ENCODE measurements around the gene SP100. TPM values are rescaled to one million over a fixed set of nuclear protein-coding genes. Genes with fewer than 3 reads are reported as not detected.
A peak's percentile ranks its signal among the peaks of the same experiment; 100 is the strongest.

Gene SP100
- total and polyA plus RNA-seq, 2 of the 13 experiments (the other 11 are each of a cell fraction or from before 2014, with no cell fraction given): 12.6 to 16.5 TPM

- no peak for TF ChIP-seq ZNF512B (CRISPR knock-in tag; IDR thresholded peaks at IDR 0.05; ENCODE audit: borderline replicate concordance)
- TF ChIP-seq MAX (IDR thresholded peaks at IDR 0.05): 0 out of 2 replicates have a peak, but pooled peaks have one; percentile 35
- TF ChIP-seq ZFP36L1 (CRISPR knock-in tag; IDR thresholded peaks at IDR 0.05): no peak
- TF ChIP-seq GATAD2A (CRISPR knock-in tag; IDR thresholded peaks at IDR 0.05): peak; percentile 77
- no peak for TF ChIP-seq TFAP4 (IDR thresholded peaks at IDR 0.05; ENCODE audit: borderline replicate concordance, low read depth)
- peak; percentile 44 for TF ChIP-seq SAP130 (CRISPR knock-in tag; IDR thresholded peaks at IDR 0.05; ENCODE audit: low read depth)
- TF ChIP-seq ZBTB2 (CRISPR knock-in tag; IDR thresholded peaks at IDR 0.05; ENCODE audit: low read depth): no peak
- TF ChIP-seq HOMEZ (CRISPR knock-in tag; IDR thresholded peaks at IDR 0.05; ENCODE audit: low read depth): peak; percentile 44; the same call in 1 of the 2 replicates
- TF ChIP-seq ZNF577 (CRISPR knock-in tag; IDR thresholded peaks at IDR 0.05; ENCODE audit: borderline replicate concordance, low read depth): no peak
- 0 out of 2 replicates have a peak, but pooled peaks have one; percentile 39 for TF ChIP-seq ZGPAT (CRISPR knock-in tag; IDR thresholded peaks at IDR 0.05)
- TF ChIP-seq SNAPC5 (CRISPR knock-in tag; IDR thresholded peaks at IDR 0.05; ENCODE audit: borderline replicate concordance): 0 out of 2 replicates have a peak, but pooled peaks have one; percentile 50
- no peak for TF ChIP-seq ZBTB1 (CRISPR knock-in tag; IDR thresholded peaks at IDR 0.05; ENCODE audit: borderline replicate concordance)
- no peak for TF ChIP-seq ONECUT2 (CRISPR knock-in tag; IDR thresholded peaks at IDR 0.05)
- no peak for TF ChIP-seq DZIP1 (CRISPR knock-in tag; IDR thresholded peaks at IDR 0.05)
- 0 out of 2 replicates have a peak, but pooled peaks have one; percentile 41 for TF ChIP-seq MIXL1 (CRISPR knock-in tag; IDR thresholded peaks at IDR 0.05)
- 0 out of 2 replicates have a peak, but pooled peaks have one; percentile 30 for TF ChIP-seq ELF1 (CRISPR knock-in tag; IDR thresholded peaks at IDR 0.05)
- TF ChIP-seq MBD4 (IDR thresholded peaks at IDR 0.05; ENCODE audit: borderline replicate concordance, low read length): no peak
- TF ChIP-seq ZNF788 (CRISPR knock-in tag; IDR thresholded peaks at IDR 0.05; ENCODE audit: borderline replicate concordance): no peak; the same call in 1 of the 2 replicates
These were observed 8.0 kb downstream of the SP100 start (continued) for GRCh38 chr2:230423851-230424458.

Data from HepG2 (cell line).